ENCODE measurements around the gene NUDT13. TPM values are rescaled to one million over a fixed set of nuclear protein-coding genes. Genes with fewer than 3 reads are reported as not detected.

Gene NUDT13
- total and polyA plus RNA-seq, 9 of the 15 experiments (the other 6 are each of a cell fraction or from before 2014, with no cell fraction given), result 4.7 to 11.1 (median 5.6) TPM

DNA sequence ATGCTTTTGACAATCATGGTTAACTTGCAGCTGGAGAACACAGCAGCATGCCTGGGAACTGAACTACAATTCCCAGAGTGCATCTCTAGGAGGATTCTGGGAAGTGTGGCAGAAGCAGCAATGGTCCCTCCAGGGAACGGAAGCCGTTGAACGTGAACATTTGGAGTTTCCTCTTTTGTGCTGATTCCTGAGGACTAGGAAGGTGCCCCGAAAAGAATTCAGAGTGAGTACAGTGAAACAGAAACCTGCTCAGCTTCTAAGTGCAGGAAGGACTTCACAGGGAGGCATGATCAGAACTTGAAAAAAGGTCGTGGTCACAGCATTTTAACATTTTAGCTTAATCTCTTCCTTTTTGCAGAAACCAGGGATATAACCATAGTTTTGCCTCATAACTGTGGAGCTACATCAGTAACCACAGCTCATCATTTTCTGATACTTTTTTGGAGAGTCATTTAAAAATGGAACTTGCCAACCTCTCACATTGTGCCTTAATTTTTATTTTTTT, at the start of gene NUDT13 (continued):
- no peak for TF ChIP-seq MCM7 (IDR thresholded peaks at IDR 0.05)
- TF ChIP-seq, protein P1, sequence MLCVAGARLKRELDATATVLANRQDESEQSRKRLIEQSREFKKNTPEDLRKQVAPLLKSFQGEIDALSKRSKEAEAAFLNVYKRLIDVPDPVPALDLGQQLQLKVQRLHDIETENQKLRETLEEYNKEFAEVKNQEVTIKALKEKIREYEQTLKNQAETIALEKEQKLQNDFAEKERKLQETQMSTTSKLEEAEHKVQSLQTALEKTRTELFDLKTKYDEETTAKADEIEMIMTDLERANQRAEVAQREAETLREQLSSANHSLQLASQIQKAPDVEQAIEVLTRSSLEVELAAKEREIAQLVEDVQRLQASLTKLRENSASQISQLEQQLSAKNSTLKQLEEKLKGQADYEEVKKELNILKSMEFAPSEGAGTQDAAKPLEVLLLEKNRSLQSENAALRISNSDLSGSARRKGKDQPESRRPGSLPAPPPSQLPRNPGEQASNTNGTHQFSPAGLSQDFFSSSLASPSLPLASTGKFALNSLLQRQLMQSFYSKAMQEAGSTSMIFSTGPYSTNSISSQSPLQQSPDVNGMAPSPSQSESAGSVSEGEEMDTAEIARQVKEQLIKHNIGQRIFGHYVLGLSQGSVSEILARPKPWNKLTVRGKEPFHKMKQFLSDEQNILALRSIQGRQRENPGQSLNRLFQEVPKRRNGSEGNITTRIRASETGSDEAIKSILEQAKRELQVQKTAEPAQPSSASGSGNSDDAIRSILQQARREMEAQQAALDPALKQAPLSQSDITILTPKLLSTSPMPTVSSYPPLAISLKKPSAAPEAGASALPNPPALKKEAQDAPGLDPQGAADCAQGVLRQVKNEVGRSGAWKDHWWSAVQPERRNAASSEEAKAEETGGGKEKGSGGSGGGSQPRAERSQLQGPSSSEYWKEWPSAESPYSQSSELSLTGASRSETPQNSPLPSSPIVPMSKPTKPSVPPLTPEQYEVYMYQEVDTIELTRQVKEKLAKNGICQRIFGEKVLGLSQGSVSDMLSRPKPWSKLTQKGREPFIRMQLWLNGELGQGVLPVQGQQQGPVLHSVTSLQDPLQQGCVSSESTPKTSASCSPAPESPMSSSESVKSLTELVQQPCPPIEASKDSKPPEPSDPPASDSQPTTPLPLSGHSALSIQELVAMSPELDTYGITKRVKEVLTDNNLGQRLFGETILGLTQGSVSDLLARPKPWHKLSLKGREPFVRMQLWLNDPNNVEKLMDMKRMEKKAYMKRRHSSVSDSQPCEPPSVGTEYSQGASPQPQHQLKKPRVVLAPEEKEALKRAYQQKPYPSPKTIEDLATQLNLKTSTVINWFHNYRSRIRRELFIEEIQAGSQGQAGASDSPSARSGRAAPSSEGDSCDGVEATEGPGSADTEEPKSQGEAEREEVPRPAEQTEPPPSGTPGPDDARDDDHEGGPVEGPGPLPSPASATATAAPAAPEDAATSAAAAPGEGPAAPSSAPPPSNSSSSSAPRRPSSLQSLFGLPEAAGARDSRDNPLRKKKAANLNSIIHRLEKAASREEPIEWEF (CRISPR knock-in tag; IDR thresholded peaks at IDR 0.05), result no peak
- peak; percentile 96 for TF ChIP-seq MBD2 (IDR thresholded peaks at IDR 0.05; ENCODE audit: borderline replicate concordance, low read depth)
- TF ChIP-seq RBM15 (IDR thresholded peaks at IDR 0.05; ENCODE audit: insufficient read depth, low read length), result no peak
- TF ChIP-seq ZBTB8A (IDR thresholded peaks at IDR 0.05; ENCODE audit: partially characterized antibody), result peak; percentile 54
- no peak for TF ChIP-seq ZBTB1 (CRISPR knock-in tag; IDR thresholded peaks at IDR 0.05; ENCODE audit: borderline replicate concordance, low read depth)
- no peak for TF ChIP-seq E2F5 (CRISPR knock-in tag; IDR thresholded peaks at IDR 0.05)
- TF ChIP-seq, protein P2, sequence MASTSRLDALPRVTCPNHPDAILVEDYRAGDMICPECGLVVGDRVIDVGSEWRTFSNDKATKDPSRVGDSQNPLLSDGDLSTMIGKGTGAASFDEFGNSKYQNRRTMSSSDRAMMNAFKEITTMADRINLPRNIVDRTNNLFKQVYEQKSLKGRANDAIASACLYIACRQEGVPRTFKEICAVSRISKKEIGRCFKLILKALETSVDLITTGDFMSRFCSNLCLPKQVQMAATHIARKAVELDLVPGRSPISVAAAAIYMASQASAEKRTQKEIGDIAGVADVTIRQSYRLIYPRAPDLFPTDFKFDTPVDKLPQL (IDR thresholded peaks at IDR 0.05; ENCODE audit: extremely low read depth, insufficient read length), result no peak
- no peak for TF ChIP-seq KHSRP (IDR thresholded peaks at IDR 0.05)
- no peak for TF ChIP-seq ZNF436 (CRISPR knock-in tag; IDR thresholded peaks at IDR 0.05)

All from K562 (cell line).